CD4-positive, alpha-beta T cell (primary cell): ENCODE measurements around the gene PRR5L. TPM values are rescaled to one million over a fixed set of nuclear protein-coding genes. Genes with fewer than 3 reads are reported as not detected.

ENCODE experiments used
- ATAC-seq: fragments of 200-7000 bp; cut with Tn5 transposase; one replicate; pipeline ENCODE4 v1.10.0; 2022; ENCODE audit warnings: mild to moderate bottlenecking; ENCODE audit not compliant: poor library complexity
- CTCF ChIA-PET: fragments of 350-600 bp; sonication (Branson Sonifier 250); formaldehyde crosslinking; loops from one replicate; lab custom pipeline; 2021; ENCODE audit warnings: antibody characterized with exemption, inconsistent platforms; lab: Charles Lee
- POLR2A ChIA-PET: fragments of 350-600 bp; sonication (Branson Sonifier 250); formaldehyde crosslinking; loops from one replicate; lab custom pipeline; 2021; ENCODE audit warnings: antibody characterized with exemption, inconsistent platforms; lab: Charles Lee
- DNase-seq, 14 experiments: peaks; one replicate each; pipeline ENCODE4 v3.0.0-alpha.2; 2013 to 2020; ENCODE audit warnings: mixed read lengths in 2 of 14
- H3K27ac ChIP-seq, 2 donors: one replicate each; pipeline versions ENCODE4 v1.5.1 to v1.7.0; 2013; ENCODE audit warnings: low read length in 2 of 2, low read depth in 1 of 2, mild to moderate bottlenecking in 1 of 2
- H3K27me3 ChIP-seq, 2 experiments: 1 replicate in 1 of 2; 2 replicates in 1 of 2; pipeline versions ENCODE4 v1.6.1 to v1.7.0; 2013; ENCODE audit warnings: low read length in 2 of 2, control low read depth in 1 of 2, mild to moderate bottlenecking in 1 of 2, moderate library complexity in 1 of 2; ENCODE audit not compliant: insufficient read depth in 2 of 2, control insufficient read depth in 1 of 2
- H3K36me3 ChIP-seq: one replicate; pipeline ENCODE4 v1.6.1; 2013; ENCODE audit warnings: low read length, control low read depth; ENCODE audit not compliant: insufficient read depth
- H3K4me1 ChIP-seq: one replicate; pipeline ENCODE4 v1.6.1; 2013; ENCODE audit warnings: low read length, control low read depth; ENCODE audit not compliant: insufficient read depth
- H3K4me3 ChIP-seq: one replicate; pipeline ENCODE4 v1.5.1; 2013; ENCODE audit warnings: mild to moderate bottlenecking, low read length, moderate library complexity
- H3K9me3 ChIP-seq, 2 experiments: 1 replicate in 1 of 2; 2 replicates in 1 of 2; pipeline versions ENCODE4 v1.6.1 to v1.7.0; 2013; ENCODE audit warnings: low read length in 2 of 2, mild to moderate bottlenecking in 2 of 2, control low read depth in 1 of 2, moderate library complexity in 1 of 2; ENCODE audit not compliant: control insufficient read depth in 1 of 2, insufficient read depth in 1 of 2
- H3K27ac Mint-ChIP-seq: one replicate; pipeline ENCODE4 v1.8.0; 2020; ENCODE audit warnings: mixed read lengths
- H3K27me3 Mint-ChIP-seq: one replicate; pipeline ENCODE4 v1.8.0; 2021; ENCODE audit warnings: mixed read lengths
- H3K36me3 Mint-ChIP-seq: one replicate; pipeline ENCODE4 v1.8.0; 2021; ENCODE audit warnings: low read depth, mixed read lengths
- H3K4me1 Mint-ChIP-seq: one replicate; pipeline ENCODE4 v1.8.0; 2021; ENCODE audit warnings: low read depth, mixed read lengths
- H3K4me3 Mint-ChIP-seq: one replicate; pipeline ENCODE4 v1.8.0; 2020; ENCODE audit warnings: mild to moderate bottlenecking, mixed read lengths
- H3K9me3 Mint-ChIP-seq: one replicate; pipeline ENCODE4 v1.8.0; 2020; ENCODE audit warnings: mixed read lengths
- intact Hi-C, 2 experiments: fragments of 100-400 bp; cut with DNase I in 1 of 2; cut with micrococcal nuclease in 1 of 2; formaldehyde crosslinking; loops; one replicate each; pipeline versions ENCODE4 v1.15.1 to v1.9.0; 2023 to 2025; cut with DNase I, micrococcal nuclease
- total RNA-seq, 174 experiments: library from RNA in 2 of 174; stranded (reverse) in 2 of 174; gene quantifications; one replicate each; pipeline ENCODE4 v1.2.3 and lab custom pipeline; 2021 to 2026
- TF ChIP-seq, protein P1 (sequence below): fragments of 200-600 bp; IDR thresholded peaks from one replicate; pipeline ENCODE4 v1.8.0; 2022; ENCODE audit warnings: antibody characterized with exemption, mild to moderate bottlenecking

PRR5L gene
- total RNA-seq, 2 experiments from 2014 or later, result 5.4 to 7.6 TPM

DNA sequence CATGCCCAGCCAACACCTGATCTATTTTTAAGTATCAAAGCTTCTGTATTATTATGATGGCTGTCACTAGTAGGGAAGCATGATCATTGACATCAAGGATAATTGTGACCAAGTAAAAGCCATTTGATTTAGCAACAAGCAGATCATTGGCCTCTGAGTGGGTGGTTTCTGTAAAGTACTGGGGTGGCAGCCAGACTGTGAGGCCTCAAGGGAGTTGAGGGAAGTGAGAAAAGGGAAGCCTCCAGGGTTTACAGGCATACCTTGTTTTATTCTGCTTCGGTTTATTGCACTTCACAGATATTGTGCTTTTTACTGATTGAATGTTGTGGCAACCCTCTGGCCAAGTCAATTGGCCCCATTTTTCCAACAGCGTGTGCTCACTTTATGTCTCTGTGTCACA is 60.1 kb downstream of the PRR5L start:
- H3K4me3 Mint-ChIP-seq, result no peak overlapping the region
- intact Hi-C loops, result loop anchor here in 1 of 2 experiments (5.0 to 10.0 kb wide), 2 partner anchors 99 to 121 kb away; no protein-coding TSS in a partner anchor
- peak in 1 of 14 experiments; percentile 30 for DNase-seq

DNA sequence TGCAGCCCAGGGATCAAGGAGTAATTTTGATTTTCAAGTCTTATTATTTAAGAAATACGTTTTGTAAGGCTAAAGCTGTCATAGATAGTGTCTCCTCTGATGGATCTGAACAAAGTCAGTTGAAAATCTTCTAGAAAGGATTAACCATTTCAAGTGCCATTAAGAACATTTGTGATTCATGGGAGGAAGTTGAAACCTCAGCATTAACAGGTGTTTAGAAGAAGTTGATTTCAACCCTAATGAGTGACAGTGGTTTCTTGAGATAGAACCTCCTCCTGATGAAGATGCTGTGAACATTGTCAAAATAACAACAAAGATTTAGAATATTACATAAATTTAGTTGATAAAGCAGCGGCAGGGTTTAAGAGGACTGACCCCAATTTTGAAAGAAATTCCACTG is 61.7 kb downstream of the PRR5L start:
- TF ChIP-seq, protein P1, sequence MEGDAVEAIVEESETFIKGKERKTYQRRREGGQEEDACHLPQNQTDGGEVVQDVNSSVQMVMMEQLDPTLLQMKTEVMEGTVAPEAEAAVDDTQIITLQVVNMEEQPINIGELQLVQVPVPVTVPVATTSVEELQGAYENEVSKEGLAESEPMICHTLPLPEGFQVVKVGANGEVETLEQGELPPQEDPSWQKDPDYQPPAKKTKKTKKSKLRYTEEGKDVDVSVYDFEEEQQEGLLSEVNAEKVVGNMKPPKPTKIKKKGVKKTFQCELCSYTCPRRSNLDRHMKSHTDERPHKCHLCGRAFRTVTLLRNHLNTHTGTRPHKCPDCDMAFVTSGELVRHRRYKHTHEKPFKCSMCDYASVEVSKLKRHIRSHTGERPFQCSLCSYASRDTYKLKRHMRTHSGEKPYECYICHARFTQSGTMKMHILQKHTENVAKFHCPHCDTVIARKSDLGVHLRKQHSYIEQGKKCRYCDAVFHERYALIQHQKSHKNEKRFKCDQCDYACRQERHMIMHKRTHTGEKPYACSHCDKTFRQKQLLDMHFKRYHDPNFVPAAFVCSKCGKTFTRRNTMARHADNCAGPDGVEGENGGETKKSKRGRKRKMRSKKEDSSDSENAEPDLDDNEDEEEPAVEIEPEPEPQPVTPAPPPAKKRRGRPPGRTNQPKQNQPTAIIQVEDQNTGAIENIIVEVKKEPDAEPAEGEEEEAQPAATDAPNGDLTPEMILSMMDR, result no peak
- no peaks in the 10 kb centered on the region for H3K36me3 ChIP-seq
- H3K4me1 ChIP-seq, result peaks cover 32% of the 10 kb centered on the region
- Mint-ChIP-seq H3K4me1 (peaks cover 65% of the 10 kb centered on the region), H3K27me3 (no peaks in the 10 kb centered on the region), H3K36me3 (no peaks in the 10 kb centered on the region), H3K27ac (peak overlapping the region; percentile 25), H3K4me3 (peak overlapping the region; percentile 9), H3K9me3 (no peaks in the 10 kb centered on the region)
- CTCF ChIA-PET, result interaction anchor here (1.0 kb wide), 1 partner anchor 135 kb away, joined by 3 read pairs; no protein-coding TSS in a partner anchor
- ATAC-seq (no peak), DNase-seq (no peak)
- no peak overlapping the region for H3K4me3 ChIP-seq
- H3K9me3 ChIP-seq, result no peaks in the 10 kb centered on the region
- intact Hi-C loops, result loop anchor here in 1 of 2 experiments (5.0 to 10.0 kb wide), 2 partner anchors 97 to 119 kb away; no protein-coding TSS in a partner anchor
- H3K27ac ChIP-seq, result no peak overlapping the region
- POLR2A ChIA-PET, result interaction anchor here (0.6 kb wide), 1 partner anchor 122 kb away, joined by 3 read pairs; no protein-coding TSS in a partner anchor
- H3K27me3 ChIP-seq, result no peaks in the 10 kb centered on the region

More for the DNA sequence above, 60.1 kb downstream of the PRR5L start:
- ChIA-PET CTCF (interaction anchor here (1.3 kb wide), 1 partner anchor 13 kb away, joined by 3 read pairs; no protein-coding TSS in a partner anchor), POLR2A (interaction anchor here (0.8 kb wide), 1 partner anchor 19 kb away, joined by 3 read pairs; no protein-coding TSS in a partner anchor)
- no peaks in the 10 kb centered on the region for H3K36me3 Mint-ChIP-seq
- Histone ChIP-seq H3K27ac (no peak overlapping the region), H3K4me1 (peaks cover 29% of the 10 kb centered on the region), H3K4me3 (no peak overlapping the region), H3K27me3 (no peaks in the 10 kb centered on the region), H3K9me3 (no peaks in the 10 kb centered on the region), H3K36me3 (no peaks in the 10 kb centered on the region)
- no peak overlapping the region for H3K27ac Mint-ChIP-seq
- no peaks in the 10 kb centered on the region for H3K27me3 Mint-ChIP-seq
- H3K4me1 Mint-ChIP-seq, result peaks cover 62% of the 10 kb centered on the region
- TF ChIP-seq, protein P1, result no peak
- no peak for ATAC-seq
- no peaks in the 10 kb centered on the region for H3K9me3 Mint-ChIP-seq

DNA sequence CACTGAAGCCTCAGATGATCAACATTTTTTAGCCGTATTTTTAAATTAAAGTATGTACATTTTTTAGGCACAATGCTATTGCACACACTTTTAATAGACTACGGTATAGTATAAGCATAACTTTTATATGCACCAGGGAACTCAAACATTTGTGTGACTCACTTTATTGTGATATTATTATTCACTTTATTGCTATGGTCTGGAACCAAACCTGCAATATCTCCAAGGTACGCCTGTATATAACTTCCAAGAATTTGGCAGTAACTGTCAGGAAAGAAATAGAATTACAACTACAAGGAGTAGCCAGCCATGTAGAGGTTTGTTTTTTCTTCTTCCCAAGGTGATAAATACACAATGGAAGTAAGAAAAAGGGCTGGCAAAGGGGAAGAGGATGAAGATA is 62.3 kb downstream of the PRR5L start:
- intact Hi-C loops, result loop anchor here in 1 of 2 experiments (5.0 to 10.0 kb wide), 2 partner anchors 96 to 119 kb away; no protein-coding TSS in a partner anchor
- ATAC-seq (no peak), DNase-seq (no peak)
- CTCF ChIA-PET, result interaction anchor here (1.0 kb wide), 1 partner anchor 134 kb away, joined by 3 read pairs; no protein-coding TSS in a partner anchor
- Histone ChIP-seq H3K27ac (no peak overlapping the region), H3K9me3 (no peaks in the 10 kb centered on the region), H3K4me3 (no peak overlapping the region), H3K4me1 (peaks cover 33% of the 10 kb centered on the region), H3K36me3 (no peaks in the 10 kb centered on the region), H3K27me3 (no peaks in the 10 kb centered on the region)
- no peak overlapping the region for H3K27ac Mint-ChIP-seq
- TF ChIP-seq, protein P1, result no peak
- peaks cover 65% of the 10 kb centered on the region for H3K4me1 Mint-ChIP-seq
- H3K4me3 Mint-ChIP-seq, result no peak overlapping the region
- POLR2A ChIA-PET, result no interaction called here
- no peaks in the 10 kb centered on the region for H3K27me3 Mint-ChIP-seq
- H3K36me3 Mint-ChIP-seq, result no peaks in the 10 kb centered on the region
- H3K9me3 Mint-ChIP-seq, result no peaks in the 10 kb centered on the region
